SK-N-SH treated with all-trans-retinoic acid at 6 μM for 48 hours (cell line): ENCODE results near the gene GSDMA.
"Not testable (repeated sequence)": the region's sequence is repeated elsewhere in the genome, so short reads cannot be mapped to it uniquely, and the experiment has no call there.

Experiments
- ATAC-seq: fragments of 200-7000 bp; cut with Tn5 transposase; 3 replicates; pipeline ENCODE4 v1.9.1; 2020; ENCODE audit warnings: mild to moderate bottlenecking, moderate library complexity
- ARNTL ChIP-seq: fragments of 450-650 bp; formaldehyde crosslinking; IDR thresholded peaks from 2 replicates; pipeline ENCODE4 v1.5.0; 2020; ENCODE audit warnings: low read depth, mild to moderate bottlenecking, moderate library complexity, borderline replicate concordance
- BACH2 ChIP-seq: fragments of 250-450 bp; sonication (Bioruptor Pico); IDR thresholded peaks from 2 replicates; pipeline ENCODE4 v1.9.0; 2021; ENCODE audit warnings: mild to moderate bottlenecking, borderline replicate concordance
- CSDC2 ChIP-seq: fragments of 250-450 bp; sonication (Bioruptor Pico); IDR thresholded peaks from 2 replicates; pipeline ENCODE4 v1.5.0; 2020; ENCODE audit warnings: mild to moderate bottlenecking, moderate library complexity
- ESRRG ChIP-seq: fragments of 250-450 bp; sonication (Bioruptor Pico); IDR thresholded peaks from 2 replicates; pipeline ENCODE4 v1.6.1; 2021; ENCODE audit warnings: mild to moderate bottlenecking
- GLIS3 ChIP-seq: fragments of 250-450 bp; sonication (Bioruptor Pico); IDR thresholded peaks from 2 replicates; pipeline ENCODE4 v1.5.0; 2020; ENCODE audit warnings: mild to moderate bottlenecking, moderate library complexity
- ISL1 ChIP-seq: fragments of 250-450 bp; sonication (Bioruptor Pico); IDR thresholded peaks from 2 replicates; pipeline ENCODE4 v2.1.2; 2022; ENCODE audit warnings: mild to moderate bottlenecking, moderate library complexity
- OSR1 ChIP-seq: fragments of 250-450 bp; sonication (Bioruptor Pico); IDR thresholded peaks from 2 replicates; pipeline ENCODE4 v1.8.0; 2022; ENCODE audit warnings: moderate library complexity, mild to moderate bottlenecking, inconsistent platforms
- PPARA ChIP-seq: fragments of 250-450 bp; sonication (Bioruptor Pico); IDR thresholded peaks from 2 replicates; pipeline ENCODE4 v1.5.0; 2020; ENCODE audit warnings: mild to moderate bottlenecking, borderline replicate concordance
- RARB ChIP-seq: fragments of 250-450 bp; sonication (Bioruptor Pico); IDR thresholded peaks from 2 replicates; pipeline ENCODE4 v1.8.0; 2021; ENCODE audit warnings: mild to moderate bottlenecking, moderate library complexity
- SNAI2 ChIP-seq: fragments of 250-450 bp; sonication (Bioruptor Pico); IDR thresholded peaks from 2 replicates; pipeline ENCODE4 v1.5.0; 2020; ENCODE audit warnings: mild to moderate bottlenecking, moderate library complexity
- TCF4 ChIP-seq: fragments of 250-450 bp; sonication (Bioruptor Pico); IDR thresholded peaks from 2 replicates; pipeline ENCODE4 v1.8.0; 2021; ENCODE audit warnings: mild to moderate bottlenecking, moderate library complexity, borderline replicate concordance
- TOX ChIP-seq: fragments of 250-450 bp; sonication (Bioruptor Pico); IDR thresholded peaks from 2 replicates; pipeline ENCODE4 v1.8.0; 2021; ENCODE audit warnings: mild to moderate bottlenecking, moderate library complexity, borderline replicate concordance
- ZC3H10 ChIP-seq: fragments of 250-450 bp; sonication (Bioruptor Pico); IDR thresholded peaks from 2 replicates; pipeline ENCODE4 v1.5.1; 2021; ENCODE audit warnings: mild to moderate bottlenecking, moderate library complexity
- ZFP3 ChIP-seq: fragments of 250-450 bp; sonication (Bioruptor Pico); IDR thresholded peaks from 2 replicates; pipeline ENCODE4 v1.5.0; 2020; ENCODE audit warnings: mild to moderate bottlenecking, moderate library complexity
- ZFP30 ChIP-seq: fragments of 450-650 bp; formaldehyde crosslinking; IDR thresholded peaks from 2 replicates; pipeline ENCODE4 v1.5.0; 2022; ENCODE audit warnings: mild to moderate bottlenecking, moderate library complexity
- ZNF565 ChIP-seq: fragments of 450-650 bp; formaldehyde crosslinking; conservative IDR thresholded peaks from 2 replicates; pipeline ENCODE4 v1.5.0; 2020; ENCODE audit warnings: low read depth, mild to moderate bottlenecking, moderate library complexity
- ZNF70 ChIP-seq: fragments of 450-650 bp; formaldehyde crosslinking; IDR thresholded peaks from 2 replicates; pipeline ENCODE4 v1.5.0; 2020; ENCODE audit warnings: mild to moderate bottlenecking, moderate library complexity
- ZNF8 ChIP-seq: fragments of 450-650 bp; formaldehyde crosslinking; IDR thresholded peaks from 2 replicates; pipeline ENCODE4 v1.5.0; 2020; ENCODE audit warnings: mild to moderate bottlenecking, moderate library complexity
- TF ChIP-seq, protein P1 (sequence below): fragments of 250-450 bp; sonication (Bioruptor Pico); IDR thresholded peaks from 2 replicates; pipeline ENCODE4 v1.5.0; 2020; ENCODE audit warnings: mild to moderate bottlenecking, moderate library complexity
- TF ChIP-seq, protein P2 (sequence below): fragments of 250-450 bp; sonication (Bioruptor Pico); IDR thresholded peaks from 2 replicates; pipeline ENCODE4 v1.5.1; 2021; ENCODE audit warnings: mild to moderate bottlenecking, moderate library complexity
- TF ChIP-seq, protein P3 (sequence below): fragments of 250-450 bp; sonication (Bioruptor Pico); IDR thresholded peaks from 2 replicates; pipeline ENCODE4 v1.8.0; 2021; ENCODE audit warnings: low read depth, mild to moderate bottlenecking, moderate library complexity, borderline replicate concordance
- TF ChIP-seq, protein P4 (sequence below): fragments of 250-450 bp; sonication (Bioruptor Pico); IDR thresholded peaks from 2 replicates; pipeline ENCODE4 v1.5.1; 2020; ENCODE audit warnings: low read depth, mild to moderate bottlenecking, moderate library complexity

GSDMA gene

DNA sequence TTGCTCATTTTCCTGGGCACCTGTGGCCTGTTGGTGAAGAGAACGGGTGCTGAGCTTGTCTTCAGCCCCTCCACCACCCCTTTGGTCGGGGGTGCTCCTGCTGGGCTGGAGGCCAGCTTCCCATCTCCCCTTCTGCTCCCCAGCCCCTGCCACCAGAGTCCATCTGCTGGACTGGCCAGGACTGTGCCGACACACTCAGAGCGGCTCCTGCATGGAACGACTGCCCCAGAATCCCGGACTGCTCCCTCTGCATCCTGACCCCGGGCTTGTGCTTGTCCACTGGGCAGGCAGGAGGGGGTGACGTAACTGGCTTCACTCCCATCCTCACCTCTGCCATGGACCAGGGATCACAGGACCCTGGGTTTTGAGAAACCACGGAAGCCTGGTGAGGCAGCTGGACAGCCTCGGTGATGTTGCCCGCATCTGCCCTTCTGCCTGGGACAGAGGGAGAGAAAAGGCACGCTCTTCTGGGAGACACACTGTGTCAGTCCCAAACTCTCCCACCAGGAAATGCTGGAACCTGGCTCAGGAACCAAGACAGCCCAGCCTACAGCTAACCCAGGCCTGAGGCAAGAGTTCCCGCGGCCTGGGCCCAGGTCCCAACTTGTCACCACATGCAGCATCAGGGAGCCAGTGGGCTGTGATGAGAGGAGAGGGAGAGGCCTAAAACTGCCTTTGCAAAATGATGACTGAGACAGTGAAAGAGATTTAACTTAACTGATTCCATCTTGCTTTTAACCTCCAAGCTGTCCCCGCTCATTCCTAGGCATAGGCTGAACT lies 16.1 kb upstream of the GSDMA start:
- TF ChIP-seq ZNF70 (no peak), RARB (CRISPR knock-in tag) (no peak), OSR1 (CRISPR knock-in tag) (no peak), BACH2 (CRISPR knock-in tag) (no peak), ZFP3 (CRISPR knock-in tag) (no peak), ZNF565 (CRISPR knock-in tag) (no peak), PPARA (CRISPR knock-in tag) (no peak), ISL1 (CRISPR knock-in tag) (no peak), SNAI2 (CRISPR knock-in tag) (no peak), CSDC2 (CRISPR knock-in tag) (no peak), ARNTL (CRISPR knock-in tag) (no peak), TCF4 (CRISPR knock-in tag) (no peak), ZNF8 (CRISPR knock-in tag) (no peak)
- TF ChIP-seq, protein P1, sequence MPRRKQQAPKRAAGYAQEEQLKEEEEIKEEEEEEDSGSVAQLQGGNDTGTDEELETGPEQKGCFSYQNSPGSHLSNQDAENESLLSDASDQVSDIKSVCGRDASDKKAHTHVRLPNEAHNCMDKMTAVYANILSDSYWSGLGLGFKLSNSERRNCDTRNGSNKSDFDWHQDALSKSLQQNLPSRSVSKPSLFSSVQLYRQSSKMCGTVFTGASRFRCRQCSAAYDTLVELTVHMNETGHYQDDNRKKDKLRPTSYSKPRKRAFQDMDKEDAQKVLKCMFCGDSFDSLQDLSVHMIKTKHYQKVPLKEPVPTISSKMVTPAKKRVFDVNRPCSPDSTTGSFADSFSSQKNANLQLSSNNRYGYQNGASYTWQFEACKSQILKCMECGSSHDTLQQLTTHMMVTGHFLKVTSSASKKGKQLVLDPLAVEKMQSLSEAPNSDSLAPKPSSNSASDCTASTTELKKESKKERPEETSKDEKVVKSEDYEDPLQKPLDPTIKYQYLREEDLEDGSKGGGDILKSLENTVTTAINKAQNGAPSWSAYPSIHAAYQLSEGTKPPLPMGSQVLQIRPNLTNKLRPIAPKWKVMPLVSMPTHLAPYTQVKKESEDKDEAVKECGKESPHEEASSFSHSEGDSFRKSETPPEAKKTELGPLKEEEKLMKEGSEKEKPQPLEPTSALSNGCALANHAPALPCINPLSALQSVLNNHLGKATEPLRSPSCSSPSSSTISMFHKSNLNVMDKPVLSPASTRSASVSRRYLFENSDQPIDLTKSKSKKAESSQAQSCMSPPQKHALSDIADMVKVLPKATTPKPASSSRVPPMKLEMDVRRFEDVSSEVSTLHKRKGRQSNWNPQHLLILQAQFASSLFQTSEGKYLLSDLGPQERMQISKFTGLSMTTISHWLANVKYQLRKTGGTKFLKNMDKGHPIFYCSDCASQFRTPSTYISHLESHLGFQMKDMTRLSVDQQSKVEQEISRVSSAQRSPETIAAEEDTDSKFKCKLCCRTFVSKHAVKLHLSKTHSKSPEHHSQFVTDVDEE (CRISPR knock-in tag) = no peak
- TF ChIP-seq, protein P2, sequence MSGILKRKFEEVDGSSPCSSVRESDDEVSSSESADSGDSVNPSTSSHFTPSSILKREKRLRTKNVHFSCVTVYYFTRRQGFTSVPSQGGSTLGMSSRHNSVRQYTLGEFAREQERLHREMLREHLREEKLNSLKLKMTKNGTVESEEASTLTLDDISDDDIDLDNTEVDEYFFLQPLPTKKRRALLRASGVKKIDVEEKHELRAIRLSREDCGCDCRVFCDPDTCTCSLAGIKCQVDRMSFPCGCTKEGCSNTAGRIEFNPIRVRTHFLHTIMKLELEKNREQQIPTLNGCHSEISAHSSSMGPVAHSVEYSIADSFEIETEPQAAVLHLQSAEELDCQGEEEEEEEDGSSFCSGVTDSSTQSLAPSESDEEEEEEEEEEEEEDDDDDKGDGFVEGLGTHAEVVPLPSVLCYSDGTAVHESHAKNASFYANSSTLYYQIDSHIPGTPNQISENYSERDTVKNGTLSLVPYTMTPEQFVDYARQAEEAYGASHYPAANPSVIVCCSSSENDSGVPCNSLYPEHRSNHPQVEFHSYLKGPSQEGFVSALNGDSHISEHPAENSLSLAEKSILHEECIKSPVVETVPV (CRISPR knock-in tag) = no peak
- TF ChIP-seq, protein P3, sequence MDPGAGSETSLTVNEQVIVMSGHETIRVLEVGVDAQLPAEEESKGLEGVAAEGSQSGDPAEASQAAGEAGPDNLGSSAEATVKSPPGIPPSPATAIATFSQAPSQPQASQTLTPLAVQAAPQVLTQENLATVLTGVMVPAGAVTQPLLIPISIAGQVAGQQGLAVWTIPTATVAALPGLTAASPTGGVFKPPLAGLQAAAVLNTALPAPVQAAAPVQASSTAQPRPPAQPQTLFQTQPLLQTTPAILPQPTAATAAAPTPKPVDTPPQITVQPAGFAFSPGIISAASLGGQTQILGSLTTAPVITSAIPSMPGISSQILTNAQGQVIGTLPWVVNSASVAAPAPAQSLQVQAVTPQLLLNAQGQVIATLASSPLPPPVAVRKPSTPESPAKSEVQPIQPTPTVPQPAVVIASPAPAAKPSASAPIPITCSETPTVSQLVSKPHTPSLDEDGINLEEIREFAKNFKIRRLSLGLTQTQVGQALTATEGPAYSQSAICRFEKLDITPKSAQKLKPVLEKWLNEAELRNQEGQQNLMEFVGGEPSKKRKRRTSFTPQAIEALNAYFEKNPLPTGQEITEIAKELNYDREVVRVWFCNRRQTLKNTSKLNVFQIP (CRISPR knock-in tag) = no peak
- ATAC-seq = no peak

DNA sequence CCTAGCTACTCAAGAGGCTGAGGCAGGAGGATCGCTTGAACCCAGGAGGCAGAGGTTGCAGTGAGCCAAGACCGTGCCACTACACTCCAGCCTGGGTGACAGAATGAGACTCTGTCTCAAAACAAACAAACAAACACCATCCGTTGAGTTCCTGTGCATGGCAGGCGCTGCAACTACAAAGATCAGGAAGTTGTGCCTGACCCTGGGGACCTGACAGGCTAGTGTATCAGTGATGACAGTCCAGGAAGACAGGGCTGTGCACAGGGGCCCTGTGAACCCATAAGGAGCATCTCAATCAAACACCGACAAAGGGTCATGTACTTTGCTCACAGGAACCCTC lies 14.3 kb upstream of the GSDMA start:
- not testable (repeated sequence) for ATAC-seq

DNA sequence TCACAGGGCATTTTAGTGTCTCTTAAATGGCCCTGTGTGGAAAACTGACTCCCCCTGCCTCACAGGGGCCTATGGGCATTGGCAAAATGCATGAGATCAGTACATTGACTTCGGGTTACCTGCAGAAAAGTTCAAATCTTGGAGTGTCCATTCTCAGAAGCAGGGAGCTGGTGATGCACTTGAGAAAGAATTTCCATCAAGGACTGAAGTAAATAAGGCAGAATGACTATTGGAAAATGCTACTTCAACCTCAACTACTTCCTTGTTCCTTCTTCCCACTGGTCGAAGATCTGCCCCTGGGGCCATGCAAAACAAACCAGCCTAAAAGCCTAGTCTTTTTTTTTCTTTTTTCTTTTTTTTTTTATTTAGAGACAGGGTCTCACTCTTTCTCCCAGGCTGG lies 13.8 kb upstream of the GSDMA start:
- no peak for ATAC-seq
- no peak for TF ChIP-seq ZNF8 (CRISPR knock-in tag)
- TF ChIP-seq RARB (CRISPR knock-in tag) = no peak
- TF ChIP-seq, protein P4, sequence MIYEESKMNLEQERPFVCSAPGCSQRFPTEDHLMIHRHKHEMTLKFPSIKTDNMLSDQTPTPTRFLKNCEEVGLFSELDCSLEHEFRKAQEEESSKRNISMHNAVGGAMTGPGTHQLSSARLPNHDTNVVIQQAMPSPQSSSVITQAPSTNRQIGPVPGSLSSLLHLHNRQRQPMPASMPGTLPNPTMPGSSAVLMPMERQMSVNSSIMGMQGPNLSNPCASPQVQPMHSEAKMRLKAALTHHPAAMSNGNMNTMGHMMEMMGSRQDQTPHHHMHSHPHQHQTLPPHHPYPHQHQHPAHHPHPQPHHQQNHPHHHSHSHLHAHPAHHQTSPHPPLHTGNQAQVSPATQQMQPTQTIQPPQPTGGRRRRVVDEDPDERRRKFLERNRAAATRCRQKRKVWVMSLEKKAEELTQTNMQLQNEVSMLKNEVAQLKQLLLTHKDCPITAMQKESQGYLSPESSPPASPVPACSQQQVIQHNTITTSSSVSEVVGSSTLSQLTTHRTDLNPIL = no peak
- TF ChIP-seq PPARA (CRISPR knock-in tag) = no peak
- TF ChIP-seq, protein P2 (CRISPR knock-in tag) = no peak
- no peak for TF ChIP-seq SNAI2 (CRISPR knock-in tag)
- TF ChIP-seq ZNF565 (CRISPR knock-in tag) = no peak
- TF ChIP-seq ZFP3 (CRISPR knock-in tag) = no peak
- no peak for TF ChIP-seq ZFP30 (CRISPR knock-in tag)
- no peak for TF ChIP-seq ZC3H10 (CRISPR knock-in tag)
- no peak for TF ChIP-seq TOX (CRISPR knock-in tag)
- no peak for TF ChIP-seq BACH2 (CRISPR knock-in tag)
- no peak for TF ChIP-seq ISL1 (CRISPR knock-in tag)
- no peak for TF ChIP-seq ESRRG (CRISPR knock-in tag)
- TF ChIP-seq, protein P1 (CRISPR knock-in tag) = no peak
- TF ChIP-seq GLIS3 (CRISPR knock-in tag) = no peak
- no peak for TF ChIP-seq ZNF70
- TF ChIP-seq CSDC2 (CRISPR knock-in tag) = no peak
- TF ChIP-seq OSR1 (CRISPR knock-in tag) = no peak
